ENCODE results near the gene ENTREP1. TPM values are rescaled to one million over a fixed set of nuclear protein-coding genes. Genes with fewer than 3 reads are reported as not detected.

The ENTREP1 gene
- polyA plus RNA-seq, 1 experiment = 0.02 TPM

GRCh38 chr9:69364510-69365150, 39.6 kb downstream of the ENTREP1 start:
- Histone ChIP-seq H3K36me3 (ENCODE audit: control insufficient read depth, insufficient read depth, low read length) (no peaks in the 10 kb centered on the region), H3K27me3 (ENCODE audit: control insufficient read depth, insufficient read depth, low read length) (peaks cover 2% of the 10 kb centered on the region; the same call in 1 of the 2 replicates), H3K4me3 (ENCODE audit: low read depth, low read length) (no peak overlapping the region)
- no peak for TF ChIP-seq CTCF (IDR thresholded peaks at IDR 0.05; ENCODE audit: insufficient read depth, low read depth, low read length)
- CTCF ChIA-PET = interaction anchor here (1.7 kb wide), 1 partner anchor 12 kb away, joined by 4 read pairs; no protein-coding TSS in a partner anchor
- no peak for DNase-seq (ENCODE audit: low read depth)
- POLR2A ChIA-PET = no interaction called here

- Histone ChIP-seq H3K4me3 (ENCODE audit: low read depth, low read length) (no peak overlapping the region), H3K36me3 (ENCODE audit: control insufficient read depth, insufficient read depth, low read length) (no peaks in the 10 kb centered on the region), H3K27me3 (ENCODE audit: control insufficient read depth, insufficient read depth, low read length) (no peaks in the 10 kb centered on the region; the same call in 1 of the 2 replicates)
- ChIA-PET CTCF (no interaction called here), POLR2A (no interaction called here)
- no peak for DNase-seq (ENCODE audit: low read depth)
- TF ChIP-seq CTCF (IDR thresholded peaks at IDR 0.05; ENCODE audit: insufficient read depth, low read depth, low read length) = no peak
Measured at GRCh38 chr9:69370430-69370829, 45.4 kb downstream of the ENTREP1 start.

- Histone ChIP-seq H3K4me3 (ENCODE audit: low read depth, low read length) (no peak overlapping the region), H3K27me3 (ENCODE audit: control insufficient read depth, insufficient read depth, low read length) (no peaks in the 10 kb centered on the region; the same call in 1 of the 2 replicates), H3K36me3 (ENCODE audit: control insufficient read depth, insufficient read depth, low read length) (no peaks in the 10 kb centered on the region)
- POLR2A ChIA-PET = no interaction called here
- no peak for DNase-seq (ENCODE audit: low read depth)
- CTCF ChIA-PET = no interaction called here
- no peak for TF ChIP-seq CTCF (IDR thresholded peaks at IDR 0.05; ENCODE audit: insufficient read depth, low read depth, low read length)
Measured at GRCh38 chr9:69371001-69371400, 46.0 kb downstream of the ENTREP1 start.

- TF ChIP-seq CTCF (IDR thresholded peaks at IDR 0.05; ENCODE audit: insufficient read depth, low read depth, low read length) = no peak
- Histone ChIP-seq H3K4me3 (ENCODE audit: low read depth, low read length) (no peak overlapping the region), H3K36me3 (ENCODE audit: control insufficient read depth, insufficient read depth, low read length) (no peaks in the 10 kb centered on the region), H3K27me3 (ENCODE audit: control insufficient read depth, insufficient read depth, low read length) (no peaks in the 10 kb centered on the region)
- CTCF ChIA-PET = interaction anchor here (1.0 to 1.2 kb wide), 2 partner anchors 12 to 45 kb away, joined by 3 to 4 read pairs; no protein-coding TSS in a partner anchor
- peak; percentile 60 for DNase-seq (ENCODE audit: low read depth)
- POLR2A ChIA-PET = no interaction called here
Measured at GRCh38 chr9:69376651-69377050, 51.6 kb downstream of the ENTREP1 start.

- Histone ChIP-seq H3K36me3 (ENCODE audit: control insufficient read depth, insufficient read depth, low read length) (no peaks in the 10 kb centered on the region), H3K27me3 (ENCODE audit: control insufficient read depth, insufficient read depth, low read length) (no peaks in the 10 kb centered on the region), H3K4me3 (ENCODE audit: low read depth, low read length) (no peak overlapping the region)
- POLR2A ChIA-PET = no interaction called here
- CTCF ChIA-PET = no interaction called here
- TF ChIP-seq CTCF (IDR thresholded peaks at IDR 0.05; ENCODE audit: insufficient read depth, low read depth, low read length) = no peak
- no peak for DNase-seq (ENCODE audit: low read depth)
Measured at GRCh38 chr9:69377291-69377690, 52.3 kb downstream of the ENTREP1 start.
